ENCODE results near the gene MDGA2.
A peak's percentile ranks its signal among the peaks of the same experiment; 100 is the strongest.
"Not testable (repeated sequence)": the region's sequence is repeated elsewhere in the genome, so short reads cannot be mapped to it uniquely, and the experiment has no call there.

Gene MDGA2

DNA sequence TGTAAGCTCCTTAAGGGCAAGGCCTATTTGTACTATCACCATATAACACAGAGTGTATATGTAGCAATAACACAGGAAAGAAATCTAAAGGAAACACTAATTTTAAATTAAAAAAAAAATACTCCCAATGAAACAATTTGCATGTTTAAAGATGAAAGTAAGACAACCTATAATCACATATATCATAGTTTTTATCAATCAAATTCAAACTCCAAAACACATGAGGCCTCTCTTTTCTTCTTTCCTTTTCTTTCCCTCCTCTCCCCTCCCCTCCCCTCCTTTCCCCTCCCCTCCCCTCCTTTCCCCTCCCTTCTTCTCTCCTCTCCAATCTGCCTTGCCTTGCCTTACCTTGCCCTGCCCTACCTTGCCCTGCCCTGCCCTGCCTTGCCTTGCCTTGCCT lies 618.0 kb downstream of the MDGA2 start:
- no peak for DNase-seq

DNA sequence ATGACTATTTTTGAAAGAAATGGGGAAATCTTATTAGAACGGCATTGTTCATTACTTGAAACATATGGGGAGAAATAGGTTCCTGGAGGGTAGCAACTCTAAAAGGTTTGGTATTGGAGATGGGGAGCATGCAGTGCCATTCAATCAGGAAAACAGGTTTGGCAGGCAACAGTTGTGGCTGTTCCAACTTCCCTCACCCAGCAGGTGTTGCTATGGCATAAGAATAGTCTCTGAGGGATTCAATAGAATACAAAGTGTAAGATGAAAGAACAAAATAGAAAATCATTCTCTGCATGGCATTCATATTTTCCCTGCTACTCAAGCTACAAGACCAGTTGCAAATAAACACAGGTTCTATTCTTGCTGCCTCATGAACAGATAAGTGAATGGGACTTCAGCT lies 630.6 kb downstream of the MDGA2 start:
- DNase-seq, result no peak

DNA sequence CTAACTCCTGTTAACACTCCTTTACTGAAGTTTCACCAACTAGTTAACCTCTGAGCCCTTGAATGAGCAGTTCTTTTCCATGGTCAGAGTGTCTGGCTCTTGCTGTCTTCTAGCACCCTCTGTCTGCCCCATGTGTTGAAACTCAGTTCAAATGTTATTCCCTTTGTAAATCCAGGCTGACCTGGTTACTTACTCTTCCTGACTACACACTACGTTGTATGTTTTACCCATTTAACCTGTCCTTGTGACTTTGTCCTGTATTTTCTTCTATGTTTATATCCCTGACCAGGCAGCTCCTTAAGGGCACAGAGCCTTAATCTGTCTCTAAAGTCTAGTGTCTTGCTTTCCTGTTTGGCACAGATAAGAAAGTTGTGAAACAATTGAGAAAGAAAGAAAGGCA lies 634.9 kb downstream of the MDGA2 start:
- DNase-seq, result peak in 2 of 3 donors; percentile 0 to 3

DNA sequence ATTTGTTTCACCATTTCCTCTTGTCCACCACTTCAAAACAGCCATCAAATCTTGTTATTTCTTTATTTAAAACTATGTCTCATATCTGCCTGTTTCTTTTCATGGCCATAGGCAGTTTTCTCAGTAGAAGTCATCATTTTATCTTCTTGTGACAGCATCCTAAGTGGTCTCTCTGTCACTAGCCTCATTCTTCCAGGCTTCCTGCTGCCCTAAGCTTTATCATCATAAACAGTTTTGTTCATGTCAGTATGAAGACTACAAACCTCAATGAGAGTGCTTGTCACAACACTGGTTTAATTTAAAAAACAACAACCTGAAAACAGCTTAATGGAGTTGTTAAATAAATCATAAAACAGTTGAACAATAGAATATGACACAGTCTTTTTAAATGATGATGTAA lies 636.1 kb downstream of the MDGA2 start:
- no peak for DNase-seq

DNA sequence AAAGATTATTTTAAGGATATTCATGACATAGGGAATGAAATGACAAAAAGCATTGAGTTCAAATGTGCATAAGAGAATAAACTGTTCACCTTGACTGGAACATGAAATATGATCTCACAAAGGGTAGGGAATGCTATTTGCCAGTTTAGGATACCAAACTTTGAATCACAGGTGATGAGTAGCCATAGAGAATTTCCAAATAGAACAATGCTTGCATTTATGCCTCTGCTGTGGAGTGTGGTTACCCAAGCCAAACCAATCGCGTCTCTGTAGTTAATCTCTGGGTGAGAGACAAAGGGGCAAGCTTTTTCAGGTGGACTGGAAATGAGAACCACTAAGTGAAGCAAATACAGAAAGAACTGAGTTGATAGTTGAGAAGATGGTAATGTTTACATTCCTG lies 652.7 kb downstream of the MDGA2 start:
- DNase-seq, result no peak

DNA sequence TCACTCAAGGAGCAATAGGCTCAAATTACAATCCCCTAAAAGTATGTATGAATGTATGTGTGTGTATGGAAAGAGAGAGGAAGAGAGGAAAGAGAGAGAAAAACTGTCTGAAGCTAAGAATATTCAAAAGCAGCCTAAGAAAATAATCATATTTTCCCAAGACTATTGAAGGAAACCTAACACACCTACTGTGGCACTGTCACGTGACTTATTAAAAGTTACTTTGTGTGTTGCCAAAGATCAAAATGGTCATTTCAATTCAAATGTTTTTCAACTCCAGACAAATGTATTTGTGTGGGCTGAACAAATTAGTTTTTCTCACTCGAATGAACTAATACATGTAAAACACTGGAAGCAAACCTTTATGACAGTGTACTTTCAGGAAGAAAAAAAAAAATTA lies 654.9 kb downstream of the MDGA2 start:
- DNase-seq, result no peak

DNA sequence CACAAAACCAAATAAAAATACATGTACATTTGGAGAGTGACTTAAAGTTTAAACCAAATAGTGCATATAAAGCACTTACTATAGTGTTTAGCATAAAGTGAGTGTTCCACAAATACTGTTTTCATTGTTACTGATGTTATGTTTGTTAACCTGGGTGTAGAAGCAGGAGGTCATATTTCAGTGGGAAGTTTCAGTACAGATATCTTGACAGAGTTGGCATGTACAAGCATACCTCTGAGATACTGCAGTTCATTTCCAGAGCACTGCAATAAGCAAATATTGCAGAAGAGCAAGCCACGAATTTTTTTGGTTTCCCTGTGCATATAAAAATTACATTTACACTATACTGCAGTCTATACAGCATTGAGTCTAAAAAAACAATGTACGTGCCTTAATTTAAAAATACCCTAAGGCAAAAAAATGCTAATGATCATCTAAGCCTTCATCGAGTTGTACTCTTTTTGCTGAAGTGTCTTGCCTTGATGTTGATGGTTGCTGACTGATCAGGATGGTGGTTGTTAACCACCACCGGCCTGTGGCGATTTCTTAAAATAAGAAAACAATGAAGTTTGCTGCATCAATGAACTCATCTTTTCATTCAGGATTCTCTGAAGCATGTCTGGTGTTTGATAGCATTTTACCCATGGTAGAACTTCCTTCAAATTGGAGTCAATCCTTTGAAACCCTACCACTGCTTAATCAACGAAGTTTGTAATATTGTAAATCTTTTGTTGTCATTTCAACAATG lies 662.7 kb downstream of the MDGA2 start:
- no peak for DNase-seq

DNA sequence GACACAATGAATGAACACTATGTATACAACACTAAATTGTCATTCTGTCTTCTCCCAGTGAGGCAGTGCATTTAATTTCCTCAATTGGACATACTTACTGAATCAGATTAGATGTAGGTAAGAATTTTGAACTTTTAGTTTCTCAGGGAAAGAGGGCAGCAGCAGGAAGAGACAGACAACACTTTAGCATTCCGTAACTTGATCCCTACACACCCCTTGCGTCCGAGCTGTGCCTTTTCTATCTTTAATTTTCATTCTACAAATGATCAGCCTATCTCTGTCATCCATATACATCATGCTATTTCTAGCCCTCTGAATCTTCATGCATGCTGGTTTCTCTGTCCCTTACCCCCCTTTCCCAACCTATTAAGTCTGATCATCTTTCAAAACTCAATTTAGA lies 665.8 kb downstream of the MDGA2 start:
- no peak for DNase-seq

DNA sequence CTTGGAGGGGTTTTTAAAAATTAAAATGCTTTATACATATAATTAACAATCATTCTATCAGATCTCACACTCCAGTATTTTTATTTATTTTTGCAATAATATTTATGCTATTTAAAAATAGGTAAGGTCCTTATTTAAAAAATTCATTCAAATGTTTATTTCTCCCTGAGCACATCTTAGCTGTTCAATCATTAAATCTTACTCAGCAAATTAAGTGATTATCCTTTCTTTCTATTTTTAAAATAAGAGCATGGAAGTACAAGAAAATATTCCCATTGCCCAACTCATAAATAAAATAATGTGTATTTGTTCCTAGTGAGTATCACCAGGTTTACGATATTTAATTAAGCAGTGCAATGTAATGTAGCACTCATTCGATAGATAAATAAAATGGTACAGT lies 666.7 kb downstream of the MDGA2 start:
- no peak for DNase-seq

DNA sequence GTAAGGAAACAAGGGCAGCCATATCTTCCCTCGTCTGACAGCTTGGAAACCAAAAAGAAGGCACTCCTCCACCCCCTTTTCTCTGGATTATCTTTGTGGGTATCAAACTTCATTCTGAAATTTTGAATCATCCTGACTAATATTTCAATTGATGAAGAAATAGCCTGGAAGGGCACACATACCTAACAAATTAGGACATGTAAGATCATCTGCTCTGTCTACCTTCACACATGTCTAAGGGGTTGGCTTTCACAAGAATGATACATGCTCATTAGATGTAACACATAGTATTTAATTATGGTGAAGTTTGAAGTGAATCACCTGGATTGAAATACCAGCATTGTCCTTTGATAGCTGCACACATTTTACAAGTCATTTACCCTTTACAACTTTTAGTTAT lies 675.7 kb downstream of the MDGA2 start:
- DNase-seq, result no peak

DNA sequence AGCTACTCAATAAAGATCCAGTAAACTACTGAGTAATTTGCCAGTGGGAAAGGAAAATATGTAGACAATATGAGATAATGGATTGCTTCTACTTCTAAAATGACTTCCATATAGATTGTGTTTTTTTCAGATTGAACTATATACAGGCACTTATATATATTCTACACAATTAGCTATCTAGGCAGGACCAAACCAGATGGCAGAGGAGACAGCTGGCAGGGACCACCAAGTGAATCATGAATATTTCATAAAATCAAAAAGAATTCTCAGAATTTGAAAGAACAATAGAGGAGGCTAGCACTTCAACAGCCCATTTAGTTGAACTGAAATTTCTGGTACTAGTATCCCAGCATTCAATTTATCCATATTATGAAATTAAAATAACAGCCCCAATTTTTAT lies 685.8 kb downstream of the MDGA2 start:
- DNase-seq, result no peak

DNA sequence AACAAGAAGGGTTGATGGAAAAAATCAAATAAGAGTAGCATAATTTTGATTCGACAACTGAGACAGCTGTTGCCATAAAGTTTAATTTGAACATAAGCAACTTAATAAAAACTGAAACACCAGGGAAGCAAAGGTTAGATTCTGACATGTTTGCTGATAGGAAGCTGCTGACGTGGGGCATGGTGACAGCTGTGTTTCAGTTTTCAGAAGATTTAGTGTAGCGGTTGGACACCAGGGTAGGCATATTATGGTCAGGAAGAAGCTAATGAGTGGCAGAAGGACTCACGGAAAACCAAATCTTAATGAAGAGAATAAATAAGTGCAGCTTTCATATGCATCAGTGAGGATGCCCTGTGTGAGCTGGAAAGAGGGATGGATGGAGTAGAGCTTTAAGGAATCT lies 687.1 kb downstream of the MDGA2 start:
- no peak for DNase-seq

DNA sequence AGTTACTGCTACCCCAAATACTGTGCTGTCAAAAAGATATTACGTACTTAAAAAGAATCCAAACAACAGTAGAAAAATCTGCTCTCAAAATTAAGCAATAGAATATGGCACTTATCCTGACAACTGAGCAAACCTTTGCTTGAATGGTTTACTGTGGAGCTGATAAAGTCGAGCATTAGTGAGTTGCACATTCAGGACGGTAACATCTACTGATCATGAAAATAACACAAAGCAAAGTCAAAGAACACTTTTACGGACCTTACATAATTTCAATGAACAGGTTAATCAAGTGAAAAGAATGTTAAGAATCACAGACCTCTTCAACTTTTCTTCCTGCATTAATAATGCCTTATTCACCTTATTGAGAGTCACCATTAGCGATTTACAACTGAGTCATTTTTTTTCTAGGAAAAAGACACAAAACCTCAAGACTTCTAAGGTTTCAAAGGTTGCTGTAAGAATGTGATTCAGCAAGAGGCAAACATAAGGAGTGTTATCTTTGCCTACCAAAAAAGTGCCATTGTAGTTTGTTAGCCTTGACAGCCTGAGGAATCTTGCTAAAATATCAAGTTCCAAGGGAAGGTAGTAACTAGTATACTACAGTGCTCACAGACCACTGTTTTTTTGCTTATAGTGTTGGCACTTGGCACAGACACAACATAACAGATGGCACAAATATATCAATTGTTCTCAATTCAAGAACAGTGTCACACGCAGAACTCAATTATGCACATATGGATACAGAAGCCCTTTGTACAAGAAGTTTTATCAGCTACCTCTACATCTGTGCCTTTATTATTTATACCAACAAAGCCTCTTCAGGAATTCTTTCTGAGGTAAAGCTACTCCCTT lies 689.6 kb downstream of the MDGA2 start:
- no peak for DNase-seq

DNA sequence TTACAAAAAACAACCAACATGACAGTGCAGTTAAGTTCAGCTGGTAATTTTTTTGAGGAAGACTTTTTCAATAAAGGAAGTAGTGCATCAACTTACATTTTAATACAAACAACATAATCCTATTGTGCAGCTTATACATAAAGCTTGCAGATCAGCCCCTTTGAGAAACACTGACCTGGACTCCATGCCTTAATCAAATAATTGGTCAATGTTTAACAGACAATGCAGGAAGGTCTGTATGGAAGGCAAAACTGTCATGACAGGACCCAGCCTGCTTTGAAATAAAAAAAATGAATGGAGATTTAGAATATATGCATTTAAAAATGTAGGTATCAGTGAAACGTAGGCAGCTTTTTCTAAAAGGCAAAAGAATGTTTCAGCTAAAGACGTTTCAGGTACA lies 702.1 kb downstream of the MDGA2 start:
- DNase-seq, result no peak

DNA sequence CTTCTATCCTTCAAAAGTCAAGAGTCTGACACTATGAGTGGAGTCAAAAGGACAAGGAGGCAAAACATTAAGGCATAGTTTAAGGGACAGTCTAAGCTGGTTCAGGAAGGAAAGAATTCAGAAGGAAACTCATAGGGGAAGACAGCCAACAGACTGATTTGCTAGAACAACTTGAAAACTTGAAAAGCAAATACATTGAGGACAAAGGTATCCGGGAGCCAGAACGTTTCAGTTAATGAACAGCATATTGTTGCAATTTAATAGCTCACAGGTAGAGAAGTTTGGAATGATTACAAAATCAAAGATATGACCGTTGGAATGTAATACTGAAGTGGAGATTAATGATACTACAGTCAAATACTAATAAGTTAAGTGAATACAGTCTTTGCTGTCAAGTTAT lies 711.0 kb downstream of the MDGA2 start:
- DNase-seq, result no peak

DNA sequence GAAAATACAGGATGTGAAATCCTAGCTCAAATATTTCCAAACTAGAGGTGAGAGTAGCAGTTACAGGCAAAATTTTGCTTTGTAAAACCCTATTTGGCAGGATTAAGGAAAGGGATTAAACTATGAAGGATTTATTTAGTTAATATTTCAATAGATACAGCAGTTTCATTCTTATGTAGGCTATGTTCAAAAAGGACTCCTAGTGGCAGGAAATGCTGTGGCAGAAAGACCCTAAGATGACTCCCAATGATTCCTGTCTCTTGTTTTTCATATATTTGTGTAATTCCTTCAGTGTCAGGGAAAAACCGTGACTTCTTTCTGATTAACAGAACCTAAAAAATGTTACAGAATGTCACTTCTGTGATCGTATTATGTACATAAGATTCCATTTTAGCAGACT lies 724.3 kb downstream of the MDGA2 start:
- DNase-seq, result no peak

DNA sequence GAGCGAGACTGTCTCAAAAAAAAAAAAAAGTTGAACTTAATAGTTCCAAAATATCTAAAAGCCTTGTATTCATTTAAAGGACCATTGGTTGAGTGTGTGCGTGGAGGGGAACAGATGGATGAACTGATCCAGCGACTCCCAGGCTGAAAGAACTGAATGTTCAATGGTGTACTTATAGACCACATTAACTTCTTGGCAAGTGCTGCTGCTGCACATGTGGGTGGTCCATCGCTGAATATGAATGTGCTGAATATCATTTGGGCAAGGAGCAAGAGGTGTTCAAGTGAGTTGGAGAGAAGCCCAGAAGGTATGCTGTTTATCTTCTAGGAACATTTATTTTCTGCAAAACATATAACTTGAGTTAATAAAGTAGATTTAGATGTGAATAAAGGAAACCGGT lies 734.8 kb downstream of the MDGA2 start:
- DNase-seq, result no peak

DNA sequence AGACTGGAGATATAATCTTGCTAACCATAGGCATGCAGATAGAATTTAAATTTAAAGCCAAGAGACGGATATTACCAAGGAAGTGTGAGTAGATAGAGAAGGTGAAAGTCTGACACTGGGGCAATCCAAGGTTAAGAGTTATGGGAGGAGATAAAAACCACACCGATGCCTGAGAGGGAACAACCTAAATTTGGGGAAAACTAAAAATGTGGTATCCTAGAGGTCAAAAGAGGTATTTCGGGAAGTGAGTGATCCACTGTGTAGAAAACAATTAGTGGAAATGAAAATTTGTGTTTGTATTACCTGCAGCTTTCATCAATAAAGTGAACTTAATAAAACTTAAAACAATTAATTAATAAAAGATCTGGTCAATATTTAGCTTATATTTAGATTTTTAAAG lies 754.9 kb downstream of the MDGA2 start:
- no peak for DNase-seq

DNA sequence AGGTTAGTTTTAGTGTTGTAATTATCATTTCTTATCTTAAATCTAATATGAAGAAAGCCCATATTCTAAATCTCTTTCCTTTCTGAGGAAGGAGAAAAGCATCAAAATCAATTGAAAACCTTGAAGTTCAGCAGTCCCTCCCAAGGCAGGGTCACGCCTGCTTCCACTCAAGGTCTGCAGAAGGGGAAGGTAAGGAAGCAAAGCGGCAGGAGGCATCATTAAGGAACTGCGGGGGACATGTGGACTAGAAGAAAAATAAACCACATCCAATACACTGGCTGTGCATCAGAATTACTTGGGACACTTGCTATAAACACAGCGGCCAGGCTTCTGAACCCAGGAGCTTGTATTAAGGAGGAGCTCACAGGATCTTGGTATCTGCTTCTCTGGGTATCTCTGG lies 759.9 kb downstream of the MDGA2 start:
- not testable (repeated sequence) for DNase-seq

DNA sequence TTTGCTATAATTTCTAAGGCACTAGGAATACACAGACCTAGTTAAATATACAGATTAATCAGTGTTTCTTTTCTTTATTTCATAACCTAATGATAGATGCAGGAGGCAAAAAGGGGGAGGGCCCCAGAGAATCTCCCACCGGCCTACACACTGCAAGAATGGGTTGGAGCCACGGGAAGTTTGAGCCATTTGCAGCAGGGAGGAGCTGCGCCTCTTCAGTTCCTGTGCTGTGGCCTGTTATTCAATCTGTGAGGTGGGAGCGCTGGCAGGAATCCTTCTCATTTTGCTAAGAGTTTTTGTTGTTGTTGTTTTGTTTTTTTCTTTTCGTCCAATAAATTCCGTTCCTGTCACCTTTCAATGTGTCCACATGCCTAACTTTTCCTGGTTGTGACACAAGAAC lies 772.6 kb downstream of the MDGA2 start:
- DNase-seq, result no peak

DNA sequence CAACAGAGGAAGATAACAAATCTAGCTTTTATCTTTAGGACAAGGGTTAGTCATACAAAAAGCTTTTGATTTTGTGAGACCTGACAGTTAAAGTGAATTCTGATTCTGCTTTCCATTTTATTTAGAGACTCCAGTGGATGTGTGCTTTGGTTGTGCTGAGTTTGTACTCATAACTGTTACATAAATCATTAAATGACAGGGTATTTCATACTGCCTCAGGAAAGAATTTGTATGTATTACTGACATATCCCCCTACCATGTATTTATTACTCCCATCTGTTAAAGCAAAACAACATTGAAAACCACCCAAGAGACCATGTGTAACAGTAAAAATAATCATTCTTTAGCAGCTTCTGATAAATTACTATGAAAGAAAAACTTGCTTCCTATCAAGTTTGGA lies 780.9 kb downstream of the MDGA2 start:
- no peak for DNase-seq

DNA sequence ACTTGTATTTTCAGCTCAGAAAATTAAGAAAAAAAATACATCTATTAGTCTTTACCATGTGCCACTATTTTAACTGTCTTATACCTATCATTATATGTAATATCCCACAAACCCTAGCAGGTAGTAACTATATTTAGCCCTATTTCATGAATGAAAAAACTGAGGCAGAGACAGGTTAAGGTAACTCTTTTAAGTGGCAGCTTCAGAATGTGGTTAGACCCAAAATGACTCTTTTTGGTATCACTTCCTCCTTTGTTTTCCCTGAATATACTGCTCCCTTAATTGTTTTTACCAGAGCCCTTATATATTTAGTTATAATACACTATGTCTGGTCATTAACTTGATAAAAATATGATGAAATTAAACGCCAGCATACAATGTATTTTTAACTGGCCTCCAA lies 788.3 kb downstream of the MDGA2 start:
- no peak for DNase-seq

DNA sequence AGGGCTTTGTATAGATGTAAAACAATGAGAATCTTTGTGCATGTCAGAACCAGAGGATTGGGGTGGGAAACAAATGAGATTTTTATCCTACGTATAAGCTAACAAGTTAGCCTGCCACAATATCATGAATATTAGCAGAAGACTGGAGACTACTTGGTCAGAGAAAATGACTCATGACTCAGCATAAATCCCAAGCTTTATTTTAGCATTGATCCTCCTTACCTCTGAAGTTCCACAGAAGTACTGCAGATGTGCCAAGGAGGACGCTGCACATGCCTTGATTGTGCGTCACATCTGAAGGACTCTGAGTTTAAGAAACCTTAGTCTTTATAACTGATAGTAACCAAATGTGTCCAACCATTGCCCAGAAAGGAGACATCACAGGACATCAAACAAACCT lies 789.8 kb downstream of the MDGA2 start:
- DNase-seq, result no peak

DNA sequence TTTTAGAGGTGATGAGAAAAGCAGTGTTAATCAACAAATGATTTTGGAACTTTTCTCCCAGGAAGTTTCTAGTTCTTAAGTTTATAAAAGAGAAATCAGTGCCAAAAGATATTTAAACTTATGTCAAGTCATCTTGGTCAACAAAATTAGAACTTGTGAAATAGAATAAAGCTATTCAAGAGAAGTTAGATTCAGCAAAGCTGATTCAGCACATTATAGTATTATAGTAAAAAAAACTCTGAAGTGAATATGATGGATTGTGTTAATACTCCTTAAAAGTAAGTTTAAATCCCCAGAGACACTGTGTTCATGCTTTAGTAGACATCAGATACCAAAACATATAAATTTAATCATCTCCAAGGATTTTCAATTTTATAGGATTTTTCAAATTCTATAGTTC lies 813.7 kb downstream of the MDGA2 start:
- no peak for DNase-seq

All from suppressor macrophage treated with lipopolysaccharide for 1 hour (primary cell).